H9 (cell line): ENCODE measurements around the gene PKIB. TPM values are rescaled to one million over a fixed set of nuclear protein-coding genes. Genes with fewer than 3 reads are reported as not detected.

ENCODE experiments used
- DNase-seq: peaks from one replicate; pipeline ENCODE4 v3.0.0-alpha.2; 2017
- H2AFZ ChIP-seq: one replicate; pipeline ENCODE4 v1.6.1; 2013; ENCODE audit warnings: mild to moderate bottlenecking, low read length, control low read depth, moderate library complexity
- H2AK5ac ChIP-seq: 2 replicates; pipeline ENCODE4 v1.6.1; 2013; ENCODE audit warnings: low read length, control low read depth, mixed read lengths; ENCODE audit not compliant: insufficient read length
- H2BK120ac ChIP-seq: one replicate; pipeline ENCODE4 v1.6.1; 2013; ENCODE audit warnings: low read depth, mild to moderate bottlenecking, low read length, control low read depth, inconsistent platforms; ENCODE audit not compliant: poor library complexity, severe bottlenecking
- H2BK12ac ChIP-seq: 2 replicates; pipeline ENCODE4 v1.6.1; 2013; ENCODE audit warnings: low read length, control low read depth, mixed read lengths, low read depth; ENCODE audit not compliant: insufficient read length
- H2BK15ac ChIP-seq: 2 replicates; pipeline ENCODE4 v1.6.1; 2013; ENCODE audit warnings: low read depth, low read length, control low read depth
- H2BK20ac ChIP-seq: one replicate; pipeline ENCODE4 v1.6.1; 2013; ENCODE audit warnings: low read depth, mild to moderate bottlenecking, low read length, control low read depth, inconsistent platforms; ENCODE audit not compliant: poor library complexity, severe bottlenecking
- H2BK5ac ChIP-seq: 2 replicates; pipeline ENCODE4 v1.6.1; 2013; ENCODE audit warnings: low read length, control low read depth, mixed read lengths; ENCODE audit not compliant: insufficient read length
- H3K14ac ChIP-seq: 2 replicates; pipeline ENCODE4 v1.6.1; 2013; ENCODE audit warnings: low read length, control low read depth; ENCODE audit not compliant: insufficient read depth
- H3K18ac ChIP-seq: 2 replicates; pipeline ENCODE4 v1.6.1; 2013; ENCODE audit warnings: low read depth, mild to moderate bottlenecking, mixed read lengths, low read length, control low read depth; ENCODE audit not compliant: insufficient read length
- H3K23ac ChIP-seq: 2 replicates; pipeline ENCODE4 v1.6.1; 2013; ENCODE audit warnings: low read length, control low read depth, mixed read lengths, low read depth; ENCODE audit not compliant: insufficient read length
- H3K23me2 ChIP-seq: 2 replicates; pipeline ENCODE4 v1.6.1; 2013; ENCODE audit warnings: low read depth, mild to moderate bottlenecking, mixed read lengths, low read length, control low read depth; ENCODE audit not compliant: insufficient read length, poor library complexity, severe bottlenecking
- H3K27ac ChIP-seq: 2 replicates; pipeline ENCODE4 v1.5.1; 2013; ENCODE audit warnings: low read length, control low read depth, mixed read lengths, low read depth; ENCODE audit not compliant: insufficient read length
- H3K27me3 ChIP-seq: 2 replicates; pipeline ENCODE4 v1.6.1; 2013; ENCODE audit warnings: low read length, control low read depth, inconsistent platforms; ENCODE audit not compliant: insufficient read depth
- H3K4ac ChIP-seq: 2 replicates; pipeline ENCODE4 v1.6.1; 2013; ENCODE audit warnings: low read depth, mild to moderate bottlenecking, control low read depth, inconsistent platforms, low read length, moderate library complexity
- H3K4me1 ChIP-seq: 2 replicates; pipeline ENCODE4 v1.6.1; 2013; ENCODE audit warnings: low read length, control low read depth, inconsistent platforms; ENCODE audit not compliant: insufficient read depth
- H3K4me2 ChIP-seq: 2 replicates; pipeline ENCODE4 v1.6.1; 2013; ENCODE audit warnings: low read length, control low read depth, mixed read lengths; ENCODE audit not compliant: insufficient read length, insufficient read depth
- H3K56ac ChIP-seq: 2 replicates; pipeline ENCODE4 v1.6.1; 2013; ENCODE audit warnings: low read depth, mild to moderate bottlenecking, mixed read lengths, low read length, control low read depth; ENCODE audit not compliant: insufficient read length
- H3K79me1 ChIP-seq: 2 replicates; pipeline ENCODE4 v1.6.1; 2013; ENCODE audit warnings: low read depth, mild to moderate bottlenecking, moderate library complexity, low read length, control low read depth, inconsistent platforms; ENCODE audit not compliant: insufficient read depth, poor library complexity, severe bottlenecking
- H3K79me2 ChIP-seq: 2 replicates; pipeline ENCODE4 v1.6.1; 2013; ENCODE audit warnings: low read length, control low read depth, inconsistent platforms; ENCODE audit not compliant: insufficient read depth
- H3K9ac ChIP-seq: 2 replicates; pipeline ENCODE4 v1.6.1; 2013; ENCODE audit warnings: low read length, control low read depth, mixed read lengths; ENCODE audit not compliant: insufficient read length; ENCODE audit errors: extremely low read depth
- H3K9me3 ChIP-seq: one replicate; pipeline ENCODE4 v1.6.1; 2013; ENCODE audit warnings: low read depth, low read length, inconsistent platforms; ENCODE audit not compliant: control insufficient read depth
- H3T11ph ChIP-seq: one replicate; pipeline ENCODE4 v1.6.1; 2013; ENCODE audit warnings: mild to moderate bottlenecking, low read length, control low read depth, inconsistent platforms
- H4K20me1 ChIP-seq: one replicate; pipeline ENCODE4 v1.6.1; 2013; ENCODE audit not compliant: control insufficient read depth, insufficient read length, insufficient read depth
- H4K5ac ChIP-seq: 2 replicates; pipeline ENCODE4 v1.6.1; 2013; ENCODE audit warnings: low read depth, mild to moderate bottlenecking, mixed read lengths, low read length, control low read depth; ENCODE audit not compliant: insufficient read length
- H4K8ac ChIP-seq: replicated peaks from 2 replicates; pipeline ENCODE4 v1.6.1; 2013; ENCODE audit warnings: low read length, control low read depth, mixed read lengths, low read depth; ENCODE audit not compliant: insufficient read length
- H4K91ac ChIP-seq: 2 replicates; pipeline ENCODE4 v1.6.1; 2013; ENCODE audit warnings: low read depth, mild to moderate bottlenecking, moderate library complexity, mixed read lengths, low read length, control low read depth; ENCODE audit not compliant: insufficient read length
- H3K27ac Mint-ChIP-seq, 3 experiments: 2 replicates in 2 of 3; 3 replicates in 1 of 3; pipeline ENCODE4 v1.8.0; 2020 to 2021; ENCODE audit warnings: mixed read lengths in 3 of 3, mild to moderate bottlenecking in 1 of 3, moderate library complexity in 1 of 3
- H3K27me3 Mint-ChIP-seq: 2 replicates; pipeline ENCODE4 v1.8.0; 2021; ENCODE audit warnings: low read depth, mild to moderate bottlenecking, moderate library complexity, mixed read lengths
- H3K36me3 Mint-ChIP-seq, 3 experiments: 2 replicates in 2 of 3; 3 replicates in 1 of 3; pipeline ENCODE4 v1.8.0; 2020 to 2021; ENCODE audit warnings: low read depth in 3 of 3, mixed read lengths in 3 of 3; ENCODE audit not compliant: insufficient read depth in 1 of 3
- H3K4me1 Mint-ChIP-seq, 2 experiments: 2 replicates each; pipeline ENCODE4 v1.8.0; 2020; ENCODE audit warnings: mixed read lengths in 2 of 2
- H3K4me3 Mint-ChIP-seq, 2 experiments: 2 replicates in 1 of 2; 3 replicates in 1 of 2; pipeline ENCODE4 v1.8.0; 2020 to 2021; ENCODE audit warnings: mild to moderate bottlenecking in 2 of 2, mixed read lengths in 2 of 2, moderate library complexity in 1 of 2
- H3K9me3 Mint-ChIP-seq, 2 experiments: 2 replicates in 1 of 2; 3 replicates in 1 of 2; pipeline ENCODE4 v1.8.0; 2020; ENCODE audit warnings: mild to moderate bottlenecking in 2 of 2, mixed read lengths in 2 of 2, moderate library complexity in 1 of 2
- CTCF ChIP-seq: fragments of 200-600 bp; sonication (generic); conservative IDR thresholded peaks from 3 replicates; pipeline ENCODE4 v1.8.0; 2021; ENCODE audit warnings: antibody characterized with exemption, mild to moderate bottlenecking
- WGBS: extraction: QIAGEN DNeasy Blood & Tissue Kit; methylation state at CpG from one replicate; pipeline ENCODE4 v1.1.7; 2013; ENCODE audit warnings: missing lambda C conversion rate, low lambda C conversion rate, mixed read lengths; ENCODE audit not compliant: insufficient read length; ENCODE audit errors: extremely low coverage; 5-methylcytosine and 5-hydroxymethylcytosine counted together
- total RNA-seq: library from RNA; stranded (reverse); gene quantifications from 2 replicates; pipeline ENCODE4 v1.2.1, GENCODE V29; 2021

The PKIB gene
- total RNA-seq, 1 experiment from 2014 or later, result 46.5 TPM

DNA sequence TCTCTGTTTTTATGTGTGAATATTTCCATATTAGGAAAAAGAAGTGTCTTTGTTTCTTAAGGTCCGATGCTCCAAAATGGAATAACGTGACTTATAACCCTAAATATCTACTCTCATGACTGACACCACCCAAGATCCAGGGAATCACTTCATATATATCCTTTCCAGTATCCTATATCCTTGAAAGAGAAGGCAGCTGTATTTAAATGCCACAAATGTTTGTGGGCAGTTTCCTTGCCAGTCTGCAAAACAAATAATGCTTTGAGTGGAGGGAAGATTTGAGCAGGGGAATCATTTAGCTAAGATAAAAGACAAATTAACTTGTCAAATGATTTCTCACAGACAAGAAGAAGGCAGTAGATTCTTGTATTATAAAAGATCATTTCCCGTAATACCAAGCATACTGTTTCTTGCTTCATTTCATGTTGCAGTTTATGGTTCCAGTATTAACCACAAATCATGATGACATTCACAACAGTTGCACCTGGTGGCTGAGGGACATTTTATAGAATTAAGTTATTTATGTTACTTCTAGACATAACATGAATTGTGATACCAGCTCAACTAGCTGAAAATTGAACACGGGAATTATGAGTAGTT is 139.3 kb downstream of the PKIB start:
- TF ChIP-seq CTCF, result no peak
- H3K9me3 Mint-ChIP-seq, result peaks cover 10 to 21% of the 10 kb centered on the region in 2 experiments
- Histone ChIP-seq H4K20me1 (no peaks in the 10 kb centered on the region), H2BK5ac (no peak overlapping the region), H3K9me3 (no peaks in the 10 kb centered on the region), H3K56ac (no peak overlapping the region), H3K4me1 (peaks cover 4% of the 10 kb centered on the region; the same call in 1 of the 2 replicates), H2BK120ac (no peak overlapping the region), H3K27me3 (no peaks in the 10 kb centered on the region; the same call in 1 of the 2 replicates), H3K27ac (no peak overlapping the region), H3T11ph (no peak overlapping the region), H4K8ac (no peak overlapping the region), H3K18ac (no peak overlapping the region), H2BK20ac (no peak overlapping the region), H2BK12ac (no peak overlapping the region), H3K4ac (no peak overlapping the region), H3K4me2 (no peak overlapping the region), H3K23ac (no peak overlapping the region), H3K79me2 (no peaks in the 10 kb centered on the region), H2AFZ (no peak overlapping the region), H3K79me1 (no peaks in the 10 kb centered on the region), H2AK5ac (no peak overlapping the region), H3K9ac (no peak overlapping the region), H3K23me2 (no peaks in the 10 kb centered on the region), H4K91ac (no peak overlapping the region), H3K14ac (no peak overlapping the region), H4K5ac (no peak overlapping the region), H2BK15ac (no peak overlapping the region)
- peaks cover 8% of the 10 kb centered on the region for H3K27me3 Mint-ChIP-seq
- no CpG with 5 or more reads among the region's 4 CpGs for WGBS
- H3K36me3 Mint-ChIP-seq, result peaks cover 5 to 16% (median 10%) of the 10 kb centered on the region in 3 experiments
- no peak overlapping the region for H3K27ac Mint-ChIP-seq
- H3K4me3 Mint-ChIP-seq, result no peak overlapping the region
- H3K4me1 Mint-ChIP-seq, result peaks cover 24 to 25% of the 10 kb centered on the region in 2 experiments
- DNase-seq, result no peak
